ENCODE results near the gene INS. TPM values are rescaled to one million over a fixed set of nuclear protein-coding genes. Genes with fewer than 3 reads are reported as not detected.

The INS gene
- total RNA-seq, 1 experiment from 2014 or later, result not detected

DNA sequence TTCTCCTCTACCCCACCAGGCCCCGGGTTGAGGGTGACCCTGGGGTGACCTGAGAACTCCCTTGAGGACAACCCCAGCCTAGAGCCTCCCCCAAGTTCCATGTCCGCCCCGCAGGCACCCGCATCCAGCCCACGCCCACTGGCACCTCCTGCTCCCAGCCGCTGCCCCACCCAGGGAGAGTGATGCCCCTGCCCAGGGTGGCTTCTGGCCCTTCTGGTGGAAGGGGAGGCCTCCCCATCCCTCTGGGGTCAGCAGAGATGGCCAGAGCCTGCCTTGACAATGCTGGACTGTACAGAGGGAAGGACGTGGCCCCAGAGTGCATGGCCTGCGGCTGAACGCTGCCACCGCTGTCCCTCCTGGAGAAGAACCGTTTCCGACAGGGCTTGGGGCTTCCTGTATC, 11.7 kb upstream of the INS start:
- Histone ChIP-seq H3K23me2 (ENCODE audit: insufficient read length, low read depth, low read length, poor library complexity, severe bottlenecking) (peaks cover 2% of the 10 kb centered on the region), H3K56ac (ENCODE audit: insufficient read length, low read depth, low read length) (no peak overlapping the region), H4K91ac (ENCODE audit: insufficient read length, low read depth, low read length) (no peak overlapping the region), H3K27me3 (ENCODE audit: insufficient read depth, low read length) (no peaks in the 10 kb centered on the region), H2BK20ac (ENCODE audit: low read depth, low read length, poor library complexity, severe bottlenecking) (no peak overlapping the region), H2BK5ac (ENCODE audit: insufficient read length, low read length) (no peak overlapping the region), H3K27ac (ENCODE audit: insufficient read length, low read depth, low read length) (no peak overlapping the region), H2AK5ac (ENCODE audit: insufficient read length, low read length) (no peak overlapping the region), H3K4me1 (ENCODE audit: insufficient read depth, low read length) (no peaks in the 10 kb centered on the region), H2BK12ac (ENCODE audit: insufficient read length, low read depth, low read length) (no peak overlapping the region), H3K23ac (ENCODE audit: insufficient read length, low read depth, low read length) (no peak overlapping the region), H3K79me1 (ENCODE audit: insufficient read depth, low read depth, low read length, poor library complexity, severe bottlenecking) (no peaks in the 10 kb centered on the region), H4K8ac (replicated peaks; ENCODE audit: insufficient read length, low read depth, low read length) (no peak overlapping the region), H3K9ac (ENCODE audit: extremely low read depth, insufficient read length, low read length) (no peak overlapping the region), H4K5ac (ENCODE audit: insufficient read length, low read depth, low read length) (no peak overlapping the region), H2BK120ac (ENCODE audit: low read depth, low read length, poor library complexity, severe bottlenecking) (no peak overlapping the region), H3K4me2 (ENCODE audit: insufficient read depth, insufficient read length, low read length) (no peak overlapping the region), H2AFZ (ENCODE audit: low read length) (no peak overlapping the region), H3K18ac (ENCODE audit: insufficient read length, low read depth, low read length) (no peak overlapping the region), H4K20me1 (ENCODE audit: control insufficient read depth, insufficient read depth, insufficient read length) (no peaks in the 10 kb centered on the region), H3T11ph (ENCODE audit: low read length) (no peak overlapping the region), H2BK15ac (ENCODE audit: low read depth, low read length) (no peak overlapping the region), H3K14ac (ENCODE audit: insufficient read depth, low read length) (no peak overlapping the region), H3K79me2 (ENCODE audit: insufficient read depth, low read length) (no peaks in the 10 kb centered on the region), H3K9me3 (ENCODE audit: control insufficient read depth, low read depth, low read length) (no peaks in the 10 kb centered on the region), H3K4ac (ENCODE audit: low read depth, low read length) (no peak overlapping the region)
- TF ChIP-seq, protein P1, sequence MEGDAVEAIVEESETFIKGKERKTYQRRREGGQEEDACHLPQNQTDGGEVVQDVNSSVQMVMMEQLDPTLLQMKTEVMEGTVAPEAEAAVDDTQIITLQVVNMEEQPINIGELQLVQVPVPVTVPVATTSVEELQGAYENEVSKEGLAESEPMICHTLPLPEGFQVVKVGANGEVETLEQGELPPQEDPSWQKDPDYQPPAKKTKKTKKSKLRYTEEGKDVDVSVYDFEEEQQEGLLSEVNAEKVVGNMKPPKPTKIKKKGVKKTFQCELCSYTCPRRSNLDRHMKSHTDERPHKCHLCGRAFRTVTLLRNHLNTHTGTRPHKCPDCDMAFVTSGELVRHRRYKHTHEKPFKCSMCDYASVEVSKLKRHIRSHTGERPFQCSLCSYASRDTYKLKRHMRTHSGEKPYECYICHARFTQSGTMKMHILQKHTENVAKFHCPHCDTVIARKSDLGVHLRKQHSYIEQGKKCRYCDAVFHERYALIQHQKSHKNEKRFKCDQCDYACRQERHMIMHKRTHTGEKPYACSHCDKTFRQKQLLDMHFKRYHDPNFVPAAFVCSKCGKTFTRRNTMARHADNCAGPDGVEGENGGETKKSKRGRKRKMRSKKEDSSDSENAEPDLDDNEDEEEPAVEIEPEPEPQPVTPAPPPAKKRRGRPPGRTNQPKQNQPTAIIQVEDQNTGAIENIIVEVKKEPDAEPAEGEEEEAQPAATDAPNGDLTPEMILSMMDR (conservative IDR thresholded peaks at IDR 0.05), result no peak
- H3K9me3 Mint-ChIP-seq, result no peaks in the 10 kb centered on the region; a peak in 1 of 5 replicates
- no peak overlapping the region for H3K4me3 Mint-ChIP-seq
- H3K27ac Mint-ChIP-seq, result no peak overlapping the region
- no peaks in the 10 kb centered on the region for H3K36me3 Mint-ChIP-seq (ENCODE audit: insufficient read depth in 1 of 3, low read depth in 3 of 3)
- no CpG with 5 or more reads among the region's 12 CpGs for WGBS (ENCODE audit: extremely low coverage, insufficient read length, low lambda C conversion rate)
- H3K4me1 Mint-ChIP-seq, result peaks cover 0 to 5% of the 10 kb centered on the region in 2 experiments; a peak in 1 of 4 replicates
- H3K27me3 Mint-ChIP-seq (ENCODE audit: low read depth), result peaks cover 13% of the 10 kb centered on the region
- no peak for DNase-seq

Measured in H9 (cell line).